SK-N-SH (cell line): ENCODE data around the gene MYO10.

Experiments
- CTCF ChIP-seq: fragments of 200-600 bp; sonication (generic); IDR thresholded peaks from 2 replicates; pipeline ENCODE4 v1.6.1; 2017; ENCODE audit warnings: antibody characterized with exemption, mild to moderate bottlenecking, moderate library complexity
- EZH2phosphoT487 ChIP-seq: fragments of 200-600 bp; sonication (generic); IDR thresholded peaks from 2 replicates; pipeline ENCODE4 v1.6.1; 2017; ENCODE audit warnings: low read depth, mixed run types, mild to moderate bottlenecking, antibody characterized with exemption, moderate library complexity, borderline replicate concordance
- JUND ChIP-seq: IDR thresholded peaks from 2 replicates; pipeline ENCODE4 v1.4.0; 2012
- MAX ChIP-seq: IDR thresholded peaks from 2 replicates; pipeline ENCODE4 v1.4.0; 2012; ENCODE audit warnings: low read depth
- MXI1 ChIP-seq: IDR thresholded peaks from 2 replicates; pipeline ENCODE4 v1.6.1; 2012; ENCODE audit warnings: mild to moderate bottlenecking, low read depth, low read length, improper control_type of control experiment
- NRF1 ChIP-seq: IDR thresholded peaks from 2 replicates; pipeline ENCODE4 v1.6.1; 2012; ENCODE audit warnings: low read depth, mild to moderate bottlenecking, low read length
- POLR2AphosphoS5 ChIP-seq: IDR thresholded peaks from 2 replicates; pipeline ENCODE4 v1.6.1; 2012; ENCODE audit warnings: low read depth, low read length
- REST ChIP-seq: IDR thresholded peaks from 2 replicates; pipeline ENCODE4 v1.6.1; 2012; ENCODE audit warnings: mild to moderate bottlenecking, low read depth, low read length, moderate library complexity
- SMC3 ChIP-seq: IDR thresholded peaks from 2 replicates; pipeline ENCODE4 v1.6.1; 2012; ENCODE audit warnings: low read depth, low read length, improper control_type of control experiment
- TAF1 ChIP-seq: IDR thresholded peaks from 2 replicates; pipeline ENCODE4 v1.6.1; 2012; ENCODE audit warnings: low read depth, mild to moderate bottlenecking, low read length, moderate library complexity, borderline replicate concordance
- USF1 ChIP-seq: IDR thresholded peaks from 2 replicates; pipeline ENCODE4 v1.4.0; 2012; ENCODE audit warnings: low read depth, borderline replicate concordance
- YY1 ChIP-seq: IDR thresholded peaks from 2 replicates; pipeline ENCODE4 v1.4.0; 2012; ENCODE audit warnings: low read depth, mild to moderate bottlenecking
- ZBTB33 ChIP-seq: IDR thresholded peaks from 2 replicates; pipeline ENCODE4 v1.4.0; 2012; ENCODE audit warnings: low read depth, borderline replicate concordance

GRCh38 chr5:16740811-16741392 is 195.2 kb downstream of the MYO10 start:
- TF ChIP-seq TAF1, result no peak
- TF ChIP-seq MXI1, result no peak
- TF ChIP-seq REST, result no peak
- no peak for TF ChIP-seq EZH2phosphoT487
- 0 out of 2 replicates have a peak, but pooled peaks have one; percentile 39 for TF ChIP-seq POLR2AphosphoS5
- no peak for TF ChIP-seq JUND
- no peak for TF ChIP-seq NRF1
- TF ChIP-seq CTCF, result peak; percentile 22
- no peak for TF ChIP-seq SMC3
- no peak for TF ChIP-seq USF1
- TF ChIP-seq ZBTB33, result no peak
- no peak for TF ChIP-seq MAX
- TF ChIP-seq YY1, result no peak
